Astrocyte (in vitro differentiated cells and primary cell): ENCODE results near the gene KRTAP17-1. TPM values are rescaled to one million over a fixed set of nuclear protein-coding genes. Genes with fewer than 3 reads are reported as not detected.

Source experiments
- DNase-seq: peaks from one replicate; pipeline ENCODE4 v3.0.0-alpha.2; 2010; ENCODE audit warnings: low read depth
- FAIRE-seq: peaks from 2 replicates; lab custom pipeline; 2011; peaks lifted over from hg19 to GRCh38; lab: Jason Lieb, UNC
- H2AFZ ChIP-seq: 2 replicates; pipeline ENCODE4 v1.6.0; 2012; ENCODE audit warnings: low read depth, low read length, inconsistent platforms
- H3K27ac ChIP-seq: 2 replicates; pipeline ENCODE4 v1.5.1; 2011; ENCODE audit warnings: low read depth, low read length, inconsistent platforms
- H3K27me3 ChIP-seq: 2 replicates; pipeline ENCODE4 v1.6.0; 2011; ENCODE audit warnings: low read length, inconsistent platforms; ENCODE audit not compliant: insufficient read depth
- H3K36me3 ChIP-seq: 2 replicates; pipeline ENCODE4 v1.5.1; 2011; ENCODE audit warnings: low read length, inconsistent platforms; ENCODE audit not compliant: insufficient read depth
- H3K4me1 ChIP-seq: 2 replicates; pipeline ENCODE4 v1.5.1; 2011; ENCODE audit warnings: low read length, inconsistent platforms; ENCODE audit not compliant: insufficient read depth
- H3K4me2 ChIP-seq: 2 replicates; pipeline ENCODE4 v1.6.0; 2012; ENCODE audit warnings: low read length, inconsistent platforms
- H3K4me3 ChIP-seq: 2 replicates; pipeline ENCODE4 v1.5.1; 2011; ENCODE audit warnings: low read depth, mild to moderate bottlenecking, low read length, inconsistent platforms; ENCODE audit not compliant: insufficient read depth
- H3K79me2 ChIP-seq: 2 replicates; pipeline ENCODE4 v1.6.0; 2012; ENCODE audit warnings: mild to moderate bottlenecking, low read length, inconsistent platforms; ENCODE audit not compliant: insufficient read depth
- H3K9ac ChIP-seq: 2 replicates; pipeline ENCODE4 v1.6.0; 2012; ENCODE audit warnings: mild to moderate bottlenecking, low read length, inconsistent platforms
- H3K9me3 ChIP-seq: 2 replicates; pipeline ENCODE4 v1.5.1; 2012; ENCODE audit warnings: low read depth, mild to moderate bottlenecking, low read length, inconsistent platforms; ENCODE audit not compliant: insufficient read depth
- H4K20me1 ChIP-seq: 2 replicates; pipeline ENCODE4 v1.6.0; 2012; ENCODE audit warnings: low read length, inconsistent platforms; ENCODE audit not compliant: insufficient read depth
- H3K27ac Mint-ChIP-seq: one replicate; pipeline ENCODE4 v1.8.0; 2021; ENCODE audit warnings: mild to moderate bottlenecking, mixed read lengths; ENCODE audit not compliant: unreplicated experiment
- H3K27me3 Mint-ChIP-seq: one replicate; pipeline ENCODE4 v1.8.0; 2021; ENCODE audit warnings: low read depth, mixed read lengths; ENCODE audit not compliant: unreplicated experiment
- H3K36me3 Mint-ChIP-seq: one replicate; pipeline ENCODE4 v1.8.0; 2021; ENCODE audit warnings: low read depth, mixed read lengths; ENCODE audit not compliant: unreplicated experiment
- H3K4me1 Mint-ChIP-seq: one replicate; pipeline ENCODE4 v1.8.0; 2021; ENCODE audit warnings: low read depth, mixed read lengths; ENCODE audit not compliant: unreplicated experiment
- H3K4me3 Mint-ChIP-seq: one replicate; pipeline ENCODE4 v1.8.0; 2021; ENCODE audit warnings: mild to moderate bottlenecking, moderate library complexity, mixed read lengths; ENCODE audit not compliant: unreplicated experiment
- H3K9me3 Mint-ChIP-seq: one replicate; pipeline ENCODE4 v1.8.0; 2021; ENCODE audit warnings: mild to moderate bottlenecking, mixed read lengths; ENCODE audit not compliant: unreplicated experiment
- CTCF ChIP-seq: IDR thresholded peaks from 2 replicates; pipeline ENCODE4 v1.5.1; 2011; ENCODE audit warnings: low read depth, mild to moderate bottlenecking, inconsistent platforms, low read length, moderate library complexity; ENCODE audit not compliant: insufficient read depth
- EZH2 ChIP-seq: IDR thresholded peaks from 2 replicates; pipeline ENCODE4 v1.6.1; 2012; ENCODE audit warnings: mild to moderate bottlenecking, low read length, inconsistent platforms; ENCODE audit not compliant: insufficient read depth
- total RNA-seq: library from RNA; stranded (reverse); gene quantifications from 2 replicates; pipeline ENCODE4 v1.2.1, GENCODE V29; 2021

The KRTAP17-1 gene
- total RNA-seq, 1 donor from 2014 or later = not detected

- TF ChIP-seq CTCF = no peak
- TF ChIP-seq EZH2 = no peak
- Mint-ChIP-seq H3K36me3 (no peaks in the 10 kb centered on the region), H3K27ac (no peak overlapping the region), H3K4me3 (no peak overlapping the region), H3K27me3 (peaks cover 5% of the 10 kb centered on the region), H3K9me3 (no peaks in the 10 kb centered on the region), H3K4me1 (no peaks in the 10 kb centered on the region)
- no peak overlapping the region for H3K27ac ChIP-seq
- H2AFZ ChIP-seq = no peak overlapping the region
- no peak overlapping the region for H3K4me3 ChIP-seq
- no peaks in the 10 kb centered on the region for H3K9me3 ChIP-seq
- DNase-seq (no peak), FAIRE-seq (no peak)
- no peaks in the 10 kb centered on the region for H3K4me1 ChIP-seq
- H4K20me1 ChIP-seq = no peaks in the 10 kb centered on the region
- H3K79me2 ChIP-seq = no peaks in the 10 kb centered on the region
- H3K4me2 ChIP-seq = no peak overlapping the region
- no peaks in the 10 kb centered on the region for H3K27me3 ChIP-seq
- no peak overlapping the region for H3K9ac ChIP-seq
- no peaks in the 10 kb centered on the region for H3K36me3 ChIP-seq
These were observed 16.9 kb downstream of the KRTAP17-1 start for GRCh38 chr17:41298458-41299135.

- H3K36me3 Mint-ChIP-seq = no peaks in the 10 kb centered on the region
- TF ChIP-seq EZH2 = no peak
- no peak for TF ChIP-seq CTCF
- Histone ChIP-seq H3K9ac (no peak overlapping the region), H3K4me2 (no peak overlapping the region), H3K36me3 (no peaks in the 10 kb centered on the region), H3K27ac (no peak overlapping the region), H3K4me1 (no peaks in the 10 kb centered on the region), H3K4me3 (no peak overlapping the region), H2AFZ (no peak overlapping the region), H4K20me1 (no peaks in the 10 kb centered on the region), H3K79me2 (no peaks in the 10 kb centered on the region), H3K9me3 (no peaks in the 10 kb centered on the region), H3K27me3 (no peaks in the 10 kb centered on the region)
- FAIRE-seq (no peak), DNase-seq (no peak)
- H3K27ac Mint-ChIP-seq = no peak overlapping the region
- H3K27me3 Mint-ChIP-seq = peaks cover under 1% of the 10 kb centered on the region
- H3K4me1 Mint-ChIP-seq = no peaks in the 10 kb centered on the region
- H3K9me3 Mint-ChIP-seq = no peaks in the 10 kb centered on the region
- no peak overlapping the region for H3K4me3 Mint-ChIP-seq
These were observed 18.7 kb downstream of the KRTAP17-1 start for GRCh38 chr17:41296846-41297245.

GRCh38 chr17:41294016-41294415 is 21.5 kb downstream of the KRTAP17-1 start:
- Histone ChIP-seq H3K9ac (no peak overlapping the region), H3K27me3 (no peaks in the 10 kb centered on the region), H3K27ac (no peak overlapping the region), H3K4me1 (no peaks in the 10 kb centered on the region), H2AFZ (no peak overlapping the region), H3K9me3 (no peaks in the 10 kb centered on the region), H3K79me2 (no peaks in the 10 kb centered on the region), H4K20me1 (no peaks in the 10 kb centered on the region), H3K36me3 (no peaks in the 10 kb centered on the region), H3K4me2 (no peak overlapping the region), H3K4me3 (no peak overlapping the region)
- no peaks in the 10 kb centered on the region for H3K9me3 Mint-ChIP-seq
- H3K4me3 Mint-ChIP-seq = no peak overlapping the region
- H3K27me3 Mint-ChIP-seq = no peaks in the 10 kb centered on the region
- DNase-seq = no peak
- no peaks in the 10 kb centered on the region for H3K36me3 Mint-ChIP-seq
- no peak for FAIRE-seq
- H3K4me1 Mint-ChIP-seq = no peaks in the 10 kb centered on the region
- no peak overlapping the region for H3K27ac Mint-ChIP-seq
- TF ChIP-seq EZH2 (no peak), CTCF (no peak)
